Lung (tissue), 12 donors: ENCODE measurements around the gene CCDC78. TPM values are rescaled to one million over a fixed set of nuclear protein-coding genes. Genes with fewer than 3 reads are reported as not detected.
A peak's percentile ranks its signal among the peaks of the same experiment; 100 is the strongest.

Experiments
- ATAC-seq: fragments of 200-7000 bp; cut with Tn5 transposase; one replicate; pipeline ENCODE4 v1.9.1; 2020; ENCODE audit warnings: moderate number of reproducible peaks; ENCODE audit not compliant: insufficient read depth, low FRiP score
- DNase-seq, 3 donors: peaks; one replicate each; pipeline ENCODE4 v3.0.0-alpha.2; 2013 to 2017
- H3K27ac ChIP-seq, 2 donors: one replicate each; pipeline ENCODE4 v1.5.1; 2013; ENCODE audit warnings: mild to moderate bottlenecking in 2 of 2, moderate library complexity in 2 of 2, control low read depth in 1 of 2, inconsistent platforms in 1 of 2, low read depth in 1 of 2, low read length in 1 of 2
- H3K27me3 ChIP-seq, 3 donors: one replicate each; pipeline ENCODE4 v1.5.1; 2013; ENCODE audit warnings: low read length in 2 of 3; ENCODE audit not compliant: control insufficient read depth in 3 of 3, insufficient read depth in 3 of 3
- H3K36me3 ChIP-seq, 4 donors: one replicate each; pipeline ENCODE4 v1.5.1; 2013; ENCODE audit warnings: low read length in 4 of 4, mild to moderate bottlenecking in 1 of 4, moderate library complexity in 1 of 4; ENCODE audit not compliant: control insufficient read depth in 4 of 4, insufficient read depth in 4 of 4
- H3K4me1 ChIP-seq, 5 donors: one replicate each; pipeline ENCODE4 v1.5.1; 2013; ENCODE audit warnings: low read length in 5 of 5, mild to moderate bottlenecking in 2 of 5, moderate library complexity in 1 of 5; ENCODE audit not compliant: control insufficient read depth in 5 of 5, insufficient read depth in 5 of 5
- H3K4me3 ChIP-seq: one replicate; pipeline ENCODE4 v1.5.1; 2013; ENCODE audit warnings: mild to moderate bottlenecking, control low read depth, moderate library complexity
- H3K9ac ChIP-seq, 2 donors: one replicate each; pipeline ENCODE4 v1.5.1; 2013; ENCODE audit warnings: low read length in 2 of 2, control low read depth in 1 of 2; ENCODE audit not compliant: insufficient read depth in 1 of 2
- H3K9me3 ChIP-seq, 4 donors: one replicate each; pipeline ENCODE4 v1.5.1; 2013; ENCODE audit warnings: low read length in 3 of 4, mild to moderate bottlenecking in 1 of 4, moderate library complexity in 1 of 4; ENCODE audit not compliant: control insufficient read depth in 4 of 4, insufficient read depth in 3 of 4
- CTCF ChIP-seq: IDR thresholded peaks from 2 replicates; pipeline ENCODE4 v1.5.1; 2012; ENCODE audit warnings: mild to moderate bottlenecking; ENCODE audit errors: control extremely low read depth, extremely low read depth
- WGBS, 2 donors: extraction: QIAGEN DNeasy Blood & Tissue Kit; methylation state at CpG; one replicate each; pipeline ENCODE4 v1.1.7; 2013; 5-methylcytosine and 5-hydroxymethylcytosine counted together
- polyA plus RNA-seq, 2 donors: library from polyadenylated mRNA; stranded (reverse); fragments of 200-250 nt; gene quantifications; one replicate each; pipeline ENCODE4 v1.2.1, GENCODE V29; 2013
- total RNA-seq, 2 donors: library from RNA; depleted of rRNA in 1 of 2; stranded (reverse); fragments of >200 nt in 1 of 2; gene quantifications; one replicate each; pipeline ENCODE4 v1.2.1, GENCODE V29; 2014 to 2021
- donor health status: control.
- donor health status: control.
- donor health status: Bipolar disorder and iron deficiency.
- donor health status: healthy.
- donor health status: DM: yes; HTN: yes; CAD: no.

The CCDC78 gene
- total and polyA plus RNA-seq, 4 donors: 25.6 to 71.6 (median 37.0) TPM

- Histone ChIP-seq H3K9ac (peak overlapping the region in 1 of 2 donors; percentile 56), H3K4me3 (peak overlapping the region; percentile 87), H3K36me3 (peaks cover 0 to 16% (median 8%) of the 10 kb centered on the region in 4 donors), H3K27ac (peak overlapping the region; percentile 84 to 91), H3K4me1 (peaks cover 5 to 25% (median 10%) of the 10 kb centered on the region in 5 donors), H3K27me3 (peaks cover 0 to 22% (median 13%) of the 10 kb centered on the region in 3 donors), H3K9me3 (peaks cover 0 to 2% (median 0%) of the 10 kb centered on the region in 4 donors)
- DNase-seq: no peak
- no peak for TF ChIP-seq CTCF
- no peak for ATAC-seq
- 84 to 86% methylated on average over 26 of the region's 26 CpGs for WGBS, 2 donors
Observed at GRCh38 chr16:689175-689897, 36.9 kb downstream of the CCDC78 start.

DNA sequence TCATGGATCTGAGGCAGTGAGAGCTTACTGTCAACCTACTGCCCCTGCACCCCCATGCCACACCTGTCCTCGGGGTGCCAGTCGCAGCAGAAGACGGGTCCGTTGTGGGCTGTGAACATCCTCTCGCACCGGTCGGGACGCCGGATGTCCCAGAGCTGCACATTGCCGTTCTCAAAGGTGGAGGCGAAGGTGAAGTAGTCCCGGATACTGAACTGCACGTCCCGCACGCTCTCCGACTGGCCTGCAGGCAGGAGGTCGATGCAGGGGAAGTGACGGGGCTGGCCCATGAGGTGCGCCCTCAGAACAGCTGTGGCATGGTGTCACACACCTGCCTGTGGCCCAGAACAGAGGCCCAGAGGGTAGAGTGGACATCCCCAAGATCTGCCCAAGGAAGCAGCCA is 38.7 kb downstream of the CCDC78 start:
- no peak for ATAC-seq
- no peak for TF ChIP-seq CTCF
- peaks cover 0 to 9% (median 9%) of the 10 kb centered on the region in 3 donors for H3K27me3 ChIP-seq
- no peak for DNase-seq
- peaks cover 0 to 23% (median 12%) of the 10 kb centered on the region in 4 donors for H3K36me3 ChIP-seq
- no peak overlapping the region for H3K4me3 ChIP-seq
- H3K27ac ChIP-seq: no peak overlapping the region
- H3K9ac ChIP-seq: no peak overlapping the region
- H3K9me3 ChIP-seq: no peaks in the 10 kb centered on the region
- WGBS, 2 donors: 95 to 96% methylated on average over 19 of the region's 19 CpGs
- H3K4me1 ChIP-seq: peaks cover 10 to 33% (median 11%) of the 10 kb centered on the region in 5 donors

- DNase-seq: no peak
- H3K9ac ChIP-seq: no peak overlapping the region
- peaks cover 11 to 37% (median 14%) of the 10 kb centered on the region in 5 donors for H3K4me1 ChIP-seq
- WGBS, 2 donors: 96% methylated on average over 51 of the region's 51 CpGs
- H3K36me3 ChIP-seq: peaks cover 3 to 32% (median 21%) of the 10 kb centered on the region in 4 donors
- ATAC-seq: no peak
- peaks cover 0 to 3% (median 3%) of the 10 kb centered on the region in 3 donors for H3K27me3 ChIP-seq
- no peak overlapping the region for H3K4me3 ChIP-seq
- no peak overlapping the region for H3K27ac ChIP-seq
- no peak for TF ChIP-seq CTCF
- H3K9me3 ChIP-seq: no peaks in the 10 kb centered on the region
Observed at GRCh38 chr16:686459-687260, 39.6 kb downstream of the CCDC78 start.
